HG03045 (cell line): Measurements from ENCODE around the gene MKRN2OS.

Experiments used
- ATAC-seq: cut with Tn5 transposase; IDR thresholded peaks from one replicate; pipeline ENCODE4 v1.9.1; 2021; ENCODE audit warnings: mild to moderate bottlenecking, moderate library complexity; ENCODE audit not compliant: unreplicated experiment

MKRN2OS gene

GRCh38 chr3:12515631-12516030 is 29.7 kb downstream of the MKRN2OS start:
- no peak for ATAC-seq

- no peak for ATAC-seq
These were observed 31.4 kb downstream of the MKRN2OS start for GRCh38 chr3:12513694-12514446.

- ATAC-seq: no peak
These were observed 32.7 kb downstream of the MKRN2OS start for GRCh38 chr3:12512534-12513118.

GRCh38 chr3:12509466-12509865 is 35.8 kb downstream of the MKRN2OS start:
- ATAC-seq: no peak

- no peak for ATAC-seq
These were observed 37.0 kb downstream of the MKRN2OS start for GRCh38 chr3:12508291-12508700.

- no peak for ATAC-seq
These were observed 37.6 kb downstream of the MKRN2OS start for GRCh38 chr3:12507591-12508281.

- ATAC-seq: no peak
These were observed 39.0 kb downstream of the MKRN2OS start for GRCh38 chr3:12506201-12506709.

- no peak for ATAC-seq
These were observed 42.0 kb downstream of the MKRN2OS start for GRCh38 chr3:12503126-12503957.

- ATAC-seq: no peak
These were observed 43.8 kb downstream of the MKRN2OS start for GRCh38 chr3:12501360-12502020.

- no peak for ATAC-seq
These were observed 45.8 kb downstream of the MKRN2OS start for GRCh38 chr3:12499474-12499873.

GRCh38 chr3:12496453-12496761 is 48.9 kb downstream of the MKRN2OS start:
- ATAC-seq: no peak

- no peak for ATAC-seq
These were observed 49.4 kb downstream of the MKRN2OS start for GRCh38 chr3:12495749-12496452.

GRCh38 chr3:12490547-12490946 is 54.8 kb downstream of the MKRN2OS start:
- ATAC-seq: no peak

GRCh38 chr3:12489832-12490231 is 55.5 kb downstream of the MKRN2OS start:
- no peak for ATAC-seq
